NCI-H524 treated with DMSO at 0.1 percent for 48 hours (cell line): ENCODE results near the gene ZNF85.
"Not testable (repeated sequence)": the region's sequence is repeated elsewhere in the genome, so short reads cannot be mapped to it uniquely, and the experiment has no call there.

Experiments
- DNase-seq: peaks from one replicate; lab custom pipeline; 2025; lab: John Stamatoyannopoulos, UW

The ZNF85 gene

DNA sequence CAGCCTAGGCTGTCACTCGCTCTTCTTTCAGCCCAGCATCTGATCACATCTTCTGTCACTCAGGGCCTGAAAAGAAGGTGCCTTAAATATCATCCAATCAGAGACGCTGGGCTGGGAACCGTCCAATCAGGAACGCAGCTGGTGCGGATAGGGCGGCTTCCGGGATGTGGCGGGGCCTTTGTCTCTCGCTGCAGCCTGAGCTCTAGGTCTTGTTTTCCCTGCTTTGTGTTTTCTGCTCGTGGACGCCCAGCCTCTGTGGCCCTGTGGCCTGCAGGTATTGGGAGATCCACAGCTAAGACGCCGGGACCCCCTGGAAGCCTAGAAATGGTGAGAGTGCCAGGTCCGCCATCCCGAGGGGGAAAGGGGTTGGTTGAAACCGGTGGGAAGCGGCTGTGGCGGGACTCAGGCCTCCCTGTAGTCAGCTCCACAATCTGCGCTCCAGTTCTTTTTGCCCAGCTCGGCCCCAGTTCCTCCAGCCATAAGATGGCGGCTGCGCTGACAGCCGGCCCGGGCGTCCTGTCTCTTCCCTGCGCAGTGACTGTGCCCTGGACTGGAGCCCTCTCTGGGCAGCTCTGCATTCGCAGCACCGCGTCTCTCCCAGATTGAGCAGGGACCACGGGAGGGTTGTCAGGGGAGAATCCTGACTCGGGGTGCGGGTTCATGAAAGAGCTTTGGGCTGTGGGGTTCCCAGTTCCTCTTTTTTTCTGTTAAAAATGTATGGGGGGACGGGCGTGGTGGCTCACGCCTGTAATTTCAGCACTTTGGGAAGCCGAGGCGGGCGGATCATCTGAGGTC lies at the start of gene ZNF85:
Gene ZNF85 (plus strand): TSS at position 175 of the 795 bp plus-strand sequence. CDS start 150 bp downstream, at position 325.
- DNase-seq, result peak; percentile 48

GRCh38 chr19:20879501-20879900 lies 43.5 kb upstream of the ZNF85 start:
- no peak for DNase-seq

DNA sequence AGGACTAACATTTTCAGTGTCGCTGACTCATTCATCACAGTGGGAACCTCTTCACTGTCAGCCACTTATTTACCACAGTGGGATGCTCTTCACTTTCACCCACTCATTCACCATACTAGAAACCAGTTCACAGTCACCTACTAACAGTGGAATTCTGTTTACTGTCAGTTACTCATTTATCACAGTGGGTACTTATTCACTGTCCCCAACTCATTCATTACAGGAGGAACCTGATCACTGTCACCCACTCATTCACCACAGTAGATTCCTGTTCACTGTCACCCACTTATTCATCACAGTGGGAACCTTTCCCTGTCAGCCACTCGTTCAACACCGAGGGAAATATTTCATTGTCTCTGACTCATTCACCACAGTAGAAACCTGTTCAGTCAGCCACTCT lies 10.1 kb upstream of the ZNF85 start:
- no peak for DNase-seq

GRCh38 chr19:20925481-20925880 lies 2.4 kb downstream of the ZNF85 start:
- no peak for DNase-seq

DNA sequence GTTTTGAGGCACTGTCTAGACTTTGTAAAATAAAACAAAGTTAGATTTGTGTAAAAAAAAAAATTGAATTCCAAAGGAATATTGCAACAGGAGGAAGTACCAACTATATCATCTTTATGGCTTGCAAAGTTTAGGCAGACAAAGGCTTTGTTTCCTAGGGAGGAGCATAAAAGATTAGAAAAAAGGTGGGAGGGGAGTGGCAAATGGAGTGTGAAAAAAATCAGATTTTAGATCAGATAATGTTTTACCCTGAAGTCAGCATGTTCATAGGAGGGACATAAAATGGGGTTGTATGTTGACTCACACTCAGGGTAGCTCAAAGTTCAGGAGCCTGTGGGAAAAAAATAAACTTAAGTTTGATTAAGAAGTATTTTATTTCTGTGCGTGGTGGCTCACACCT lies 3.7 kb downstream of the ZNF85 start:
- DNase-seq, result no peak

- no peak for DNase-seq
Measured at GRCh38 chr19:20928371-20928770, 5.3 kb downstream of the ZNF85 start.

- not testable (repeated sequence) for DNase-seq
Measured at GRCh38 chr19:20936322-20936947, 13.4 kb downstream of the ZNF85 start.

- not testable (repeated sequence) for DNase-seq
Measured at GRCh38 chr19:20952561-20953095, 29.6 kb downstream of the ZNF85 start.

DNA sequence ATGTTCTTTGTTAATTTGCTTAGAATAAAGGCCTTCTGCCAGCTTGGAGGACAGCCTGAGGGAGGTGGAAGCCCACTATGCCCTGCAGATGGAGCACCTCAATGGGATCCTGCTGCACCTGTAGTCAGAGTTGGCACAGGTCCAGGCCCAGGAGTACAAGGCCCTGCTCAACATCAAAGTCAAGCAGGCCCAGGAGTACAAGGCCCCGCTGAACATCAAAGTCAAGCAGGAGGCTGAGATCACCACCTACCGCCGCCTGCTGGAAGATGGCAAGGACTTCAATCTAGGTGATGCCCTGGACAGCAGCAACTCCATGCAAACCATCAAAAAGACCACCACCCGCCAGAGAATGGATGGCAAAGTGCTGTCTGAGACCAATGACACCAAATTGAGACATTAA lies 41.7 kb downstream of the ZNF85 start:
- no peak for DNase-seq

- no peak for DNase-seq
Measured at GRCh38 chr19:20968092-20968491, 45.0 kb downstream of the ZNF85 start.

GRCh38 chr19:20969498-20969897 lies 46.4 kb downstream of the ZNF85 start:
- DNase-seq, result no peak

- no peak for DNase-seq
Measured at GRCh38 chr19:20969898-20970297, 46.8 kb downstream of the ZNF85 start.

- DNase-seq, result not testable (repeated sequence)
Measured at GRCh38 chr19:20992788-20993187, 69.7 kb downstream of the ZNF85 start.

- DNase-seq, result peak; percentile 86
Measured at GRCh38 chr19:20999731-21000352, 76.8 kb downstream of the ZNF85 start.
